Glomerular endothelial cell (primary cell): ENCODE results near the gene FEZ2. TPM values are rescaled to one million over a fixed set of nuclear protein-coding genes. Genes with fewer than 3 reads are reported as not detected.

ENCODE experiments used
- DNase-seq: peaks from one replicate; pipeline ENCODE4 v3.0.0-alpha.2; 2011; ENCODE audit warnings: low read depth, low spot score; ENCODE audit errors: extremely low read depth
- total RNA-seq: library from RNA; depleted of rRNA; stranded (reverse); fragments of >200 nt; gene quantifications from 2 replicates; pipeline ENCODE4 v1.2.3, GENCODE V29; 2015

FEZ2 gene
- total RNA-seq, 1 donor from 2014 or later, result 78.5 TPM

- no peak for DNase-seq
Observed at GRCh38 chr2:36534275-36534799, 63.6 kb downstream of the FEZ2 start.

GRCh38 chr2:36530983-36531354 is 67.0 kb downstream of the FEZ2 start:
- DNase-seq, result no peak

GRCh38 chr2:36530178-36530982 is 67.6 kb downstream of the FEZ2 start:
- no peak for DNase-seq

- DNase-seq, result no peak
Observed at GRCh38 chr2:36528766-36529392, 69.1 kb downstream of the FEZ2 start.

GRCh38 chr2:36528274-36528673 is 69.7 kb downstream of the FEZ2 start:
- no peak for DNase-seq

GRCh38 chr2:36526226-36526625 is 71.7 kb downstream of the FEZ2 start:
- no peak for DNase-seq

GRCh38 chr2:36525245-36525644 is 72.7 kb downstream of the FEZ2 start:
- DNase-seq, result no peak

GRCh38 chr2:36523153-36523552 is 74.8 kb downstream of the FEZ2 start:
- no peak for DNase-seq

GRCh38 chr2:36520431-36520830 is 77.5 kb downstream of the FEZ2 start:
- no peak for DNase-seq

- DNase-seq, result no peak
Observed at GRCh38 chr2:36516136-36516870, 81.7 kb downstream of the FEZ2 start.

GRCh38 chr2:36515538-36515937 is 82.4 kb downstream of the FEZ2 start:
- DNase-seq, result no peak

GRCh38 chr2:36513661-36514060 is 84.3 kb downstream of the FEZ2 start:
- DNase-seq, result no peak

- DNase-seq, result no peak
Observed at GRCh38 chr2:36512705-36513104, 85.3 kb downstream of the FEZ2 start.

- DNase-seq, result no peak
Observed at GRCh38 chr2:36511858-36512603, 85.9 kb downstream of the FEZ2 start.

- DNase-seq, result no peak
Observed at GRCh38 chr2:36509075-36509474, 88.9 kb downstream of the FEZ2 start.

GRCh38 chr2:36507408-36507812 is 90.6 kb downstream of the FEZ2 start:
- DNase-seq, result no peak

Other genes with a start within 250 kb of the FEZ2 start
- gene CRIM1, start 242.4 kb downstream of the FEZ2 start, total RNA-seq, result 357 and 618 TPM in 2 replicates
- not detected in 2 replicates for gene VIT, start 98.5 kb upstream of the FEZ2 start, total RNA-seq